Activated T-cell treated with anti-CD3 and anti-CD28 coated beads, Interleukin-2, amount 50 U/mL, for 4 hours (primary cell): Measurements from ENCODE around the gene ODF2. TPM values are rescaled to one million over a fixed set of nuclear protein-coding genes. Genes with fewer than 3 reads are reported as not detected.
"Not testable (repeated sequence)": the region's sequence is repeated elsewhere in the genome, so short reads cannot be mapped to it uniquely, and the experiment has no call there.

ENCODE experiments used
- ATAC-seq, 2 donors: fragments of 200-7000 bp; cut with Tn5 transposase; one replicate each; pipeline ENCODE4 v1.10.0; 2021
- DNase-seq: peaks from one replicate; pipeline ENCODE4 v3.0.0-alpha.2; 2020
- H3K27me3 Mint-ChIP-seq: one replicate; pipeline ENCODE4 v1.8.0; 2021; ENCODE audit warnings: low read depth, mixed read lengths
- H3K36me3 Mint-ChIP-seq: one replicate; pipeline ENCODE4 v1.8.0; 2022; ENCODE audit warnings: mixed read lengths; ENCODE audit not compliant: insufficient read depth
- H3K4me1 Mint-ChIP-seq: one replicate; pipeline ENCODE4 v1.8.0; 2021; ENCODE audit warnings: low read depth, mixed read lengths
- H3K4me3 Mint-ChIP-seq: one replicate; pipeline ENCODE4 v1.8.0; 2021; ENCODE audit warnings: mild to moderate bottlenecking, moderate library complexity, mixed read lengths
- H3K9me3 Mint-ChIP-seq: one replicate; pipeline ENCODE4 v1.8.0; 2021; ENCODE audit warnings: mixed read lengths
- total RNA-seq, 3 donors: library from RNA; stranded (reverse); gene quantifications; one replicate each; pipeline ENCODE4 v1.2.1, GENCODE V29; 2021

The ODF2 gene
- total RNA-seq, 3 donors from 2014 or later, result 54.1 to 58.5 (median 56.0) TPM

GRCh38 chr9:128439273-128439672 lies 16.5 kb upstream of the ODF2 start:
- no peaks in the 10 kb centered on the region for H3K9me3 Mint-ChIP-seq
- ATAC-seq (no peak), DNase-seq (no peak)
- H3K27me3 Mint-ChIP-seq, result no peaks in the 10 kb centered on the region
- no peaks in the 10 kb centered on the region for H3K36me3 Mint-ChIP-seq
- H3K4me3 Mint-ChIP-seq, result no peak overlapping the region
- peaks cover 5% of the 10 kb centered on the region for H3K4me1 Mint-ChIP-seq

GRCh38 chr9:128442150-128442549 lies 13.7 kb upstream of the ODF2 start:
- H3K4me3 Mint-ChIP-seq, result no peak overlapping the region
- H3K36me3 Mint-ChIP-seq, result no peaks in the 10 kb centered on the region
- DNase-seq (no peak), ATAC-seq (no peak)
- no peaks in the 10 kb centered on the region for H3K27me3 Mint-ChIP-seq
- no peaks in the 10 kb centered on the region for H3K9me3 Mint-ChIP-seq
- H3K4me1 Mint-ChIP-seq, result peaks cover 5% of the 10 kb centered on the region

- H3K4me3 Mint-ChIP-seq, H3K4me1 Mint-ChIP-seq, DNase-seq, H3K27me3 Mint-ChIP-seq, H3K9me3 Mint-ChIP-seq, H3K36me3 Mint-ChIP-seq, ATAC-seq: not testable (repeated sequence)
Measured at GRCh38 chr9:128446505-128446904, 9.3 kb upstream of the ODF2 start.

- ATAC-seq, result no peak
- DNase-seq, result no peak
- Mint-ChIP-seq H3K4me3 (no peak overlapping the region), H3K9me3 (no peaks in the 10 kb centered on the region), H3K36me3 (no peaks in the 10 kb centered on the region), H3K27me3 (no peaks in the 10 kb centered on the region), H3K4me1 (no peaks in the 10 kb centered on the region)
Measured at GRCh38 chr9:128448746-128449145, 7.1 kb upstream of the ODF2 start.

GRCh38 chr9:128454991-128455390 lies 815 bp upstream of the ODF2 start:
- Mint-ChIP-seq H3K36me3 (peaks cover 11% of the 10 kb centered on the region), H3K4me3 (peak overlapping the region; percentile 60), H3K4me1 (peaks cover 15% of the 10 kb centered on the region), H3K9me3 (no peaks in the 10 kb centered on the region), H3K27me3 (no peaks in the 10 kb centered on the region)
- DNase-seq (no peak), ATAC-seq (no peak)

- Mint-ChIP-seq H3K4me1 (peaks cover 15% of the 10 kb centered on the region), H3K9me3 (no peaks in the 10 kb centered on the region), H3K4me3 (peak overlapping the region; percentile 89), H3K27me3 (no peaks in the 10 kb centered on the region), H3K36me3 (peaks cover 21% of the 10 kb centered on the region)
- DNase-seq (peak; percentile 62), ATAC-seq (peak; percentile 68 to 71)
Measured at GRCh38 chr9:128456613-128457061, 831 bp downstream of the ODF2 start.

- no peaks in the 10 kb centered on the region for H3K27me3 Mint-ChIP-seq
- peaks cover 15% of the 10 kb centered on the region for H3K4me1 Mint-ChIP-seq
- no peaks in the 10 kb centered on the region for H3K9me3 Mint-ChIP-seq
- H3K4me3 Mint-ChIP-seq, result peak overlapping the region; percentile 89
- ATAC-seq (no peak), DNase-seq (no peak)
- H3K36me3 Mint-ChIP-seq, result peaks cover 24% of the 10 kb centered on the region
Measured at GRCh38 chr9:128457207-128457606, 1.4 kb downstream of the ODF2 start.

- Mint-ChIP-seq H3K36me3 (peaks cover 27% of the 10 kb centered on the region), H3K27me3 (no peaks in the 10 kb centered on the region), H3K9me3 (no peaks in the 10 kb centered on the region), H3K4me3 (no peak overlapping the region), H3K4me1 (peaks cover 15% of the 10 kb centered on the region)
- DNase-seq (no peak), ATAC-seq (no peak)
Measured at GRCh38 chr9:128459011-128459410, 3.2 kb downstream of the ODF2 start.

GRCh38 chr9:128469070-128469469 lies 13.3 kb downstream of the ODF2 start:
- ATAC-seq (no peak), DNase-seq (no peak)
- Mint-ChIP-seq H3K4me1 (peaks cover 2% of the 10 kb centered on the region), H3K4me3 (no peak overlapping the region), H3K36me3 (peaks cover 17% of the 10 kb centered on the region), H3K27me3 (no peaks in the 10 kb centered on the region), H3K9me3 (no peaks in the 10 kb centered on the region)

GRCh38 chr9:128470560-128470959 lies 14.8 kb downstream of the ODF2 start:
- Mint-ChIP-seq H3K4me1 (peaks cover 2% of the 10 kb centered on the region), H3K27me3 (no peaks in the 10 kb centered on the region), H3K4me3 (no peak overlapping the region), H3K9me3 (no peaks in the 10 kb centered on the region), H3K36me3 (peaks cover 23% of the 10 kb centered on the region)
- DNase-seq (no peak), ATAC-seq (no peak)

- H3K4me3 Mint-ChIP-seq, result no peak overlapping the region
- DNase-seq (no peak), ATAC-seq (no peak)
- H3K4me1 Mint-ChIP-seq, result peaks cover 2% of the 10 kb centered on the region
- peaks cover 29% of the 10 kb centered on the region for H3K36me3 Mint-ChIP-seq
- no peaks in the 10 kb centered on the region for H3K9me3 Mint-ChIP-seq
- H3K27me3 Mint-ChIP-seq, result no peaks in the 10 kb centered on the region
Measured at GRCh38 chr9:128473104-128473503, 17.3 kb downstream of the ODF2 start.

- no peak overlapping the region for H3K4me3 Mint-ChIP-seq
- H3K36me3 Mint-ChIP-seq, result peaks cover 34% of the 10 kb centered on the region
- DNase-seq (no peak), ATAC-seq (no peak)
- H3K9me3 Mint-ChIP-seq, result no peaks in the 10 kb centered on the region
- no peaks in the 10 kb centered on the region for H3K27me3 Mint-ChIP-seq
- H3K4me1 Mint-ChIP-seq, result no peaks in the 10 kb centered on the region
Measured at GRCh38 chr9:128475867-128476266, 20.1 kb downstream of the ODF2 start.

- Mint-ChIP-seq H3K27me3 (no peaks in the 10 kb centered on the region), H3K4me1 (no peaks in the 10 kb centered on the region), H3K9me3 (no peaks in the 10 kb centered on the region), H3K36me3 (peaks cover 38% of the 10 kb centered on the region), H3K4me3 (no peak overlapping the region)
- ATAC-seq (no peak), DNase-seq (no peak)
Measured at GRCh38 chr9:128479262-128479661, 23.5 kb downstream of the ODF2 start.

GRCh38 chr9:128481561-128481960 lies 25.8 kb downstream of the ODF2 start:
- Mint-ChIP-seq H3K36me3 (peaks cover 34% of the 10 kb centered on the region), H3K4me1 (no peaks in the 10 kb centered on the region), H3K4me3 (no peak overlapping the region)

GRCh38 chr9:128482186-128482585 lies 26.4 kb downstream of the ODF2 start:
- Mint-ChIP-seq H3K4me3 (no peak overlapping the region), H3K27me3 (no peaks in the 10 kb centered on the region), H3K36me3 (peaks cover 36% of the 10 kb centered on the region), H3K4me1 (no peaks in the 10 kb centered on the region), H3K9me3 (no peaks in the 10 kb centered on the region)
- no peak for ATAC-seq
- no peak for DNase-seq

More at GRCh38 chr9:128481561-128481960, 25.8 kb downstream of the ODF2 start:
- Mint-ChIP-seq H3K27me3 (no peaks in the 10 kb centered on the region), H3K9me3 (no peaks in the 10 kb centered on the region)
- ATAC-seq (no peak), DNase-seq (no peak)
